ENCODE measurements around the gene SELENON.
"Not testable (repeated sequence)": the region's sequence is repeated elsewhere in the genome, so short reads cannot be mapped to it uniquely, and the experiment has no call there.

Gene SELENON

DNA sequence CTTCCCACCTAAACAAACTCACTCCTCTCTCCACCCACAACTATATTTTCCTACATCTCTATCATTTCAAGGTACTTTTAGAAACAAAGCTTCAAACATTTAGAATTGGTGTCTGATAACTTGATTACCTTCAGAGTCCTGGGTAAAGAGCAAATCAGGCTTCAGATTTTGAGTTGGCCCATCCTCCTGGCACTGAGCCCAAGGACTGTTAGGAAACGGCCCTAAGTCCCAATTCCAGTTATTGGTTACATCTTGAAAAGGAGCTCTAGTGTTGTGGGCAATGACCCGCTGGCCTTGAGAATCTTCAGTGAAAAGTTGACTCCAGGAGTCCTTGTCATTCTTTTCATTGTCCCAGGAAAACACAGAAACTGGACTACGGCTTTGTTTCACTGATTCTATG lies 34.9 kb downstream of the SELENON start:
- no peaks in the 10 kb centered on the region for H3K27me3 ChIP-seq (ENCODE audit: insufficient read depth, low read length)
- H3K4me3 ChIP-seq (ENCODE audit: low read depth, low read length) = no peak overlapping the region
- peaks cover 32% of the 10 kb centered on the region for H3K36me3 ChIP-seq (ENCODE audit: insufficient read depth, low read length)
- H3K27ac ChIP-seq (ENCODE audit: low read depth, low read length) = no peak overlapping the region
- no peaks in the 10 kb centered on the region for H3K4me1 ChIP-seq (ENCODE audit: control insufficient read depth, insufficient read depth, low read length, unreplicated experiment)
- no peak overlapping the region for H2AFZ ChIP-seq (ENCODE audit: low read length, unreplicated experiment)
- H3K79me2 ChIP-seq (ENCODE audit: control insufficient read depth, insufficient read depth, low read length, unreplicated experiment) = no peaks in the 10 kb centered on the region

- peaks cover 17% of the 10 kb centered on the region for H3K36me3 ChIP-seq (ENCODE audit: insufficient read depth, low read length)
These were observed 36.7 kb downstream of the SELENON start for GRCh38 chr1:25836695-25837094.

GRCh38 chr1:25837262-25837875 lies 37.4 kb downstream of the SELENON start:
- H3K36me3 ChIP-seq (ENCODE audit: insufficient read depth, low read length) = peaks cover 11% of the 10 kb centered on the region

More at GRCh38 chr1:25836695-25837094, 36.7 kb downstream of the SELENON start:
- Histone ChIP-seq H3K27me3 (ENCODE audit: insufficient read depth, low read length) (no peaks in the 10 kb centered on the region), H3K4me3 (ENCODE audit: low read depth, low read length) (no peak overlapping the region), H3K4me1 (ENCODE audit: control insufficient read depth, insufficient read depth, low read length, unreplicated experiment) (no peaks in the 10 kb centered on the region), H3K79me2 (ENCODE audit: control insufficient read depth, insufficient read depth, low read length, unreplicated experiment) (no peaks in the 10 kb centered on the region), H2AFZ (ENCODE audit: low read length, unreplicated experiment) (no peak overlapping the region), H3K27ac (ENCODE audit: low read depth, low read length) (no peak overlapping the region)

GRCh38 chr1:25839808-25840207 lies 39.8 kb downstream of the SELENON start:
- H2AFZ ChIP-seq (ENCODE audit: low read length, unreplicated experiment); H3K36me3 ChIP-seq (ENCODE audit: insufficient read depth, low read length); H3K27me3 ChIP-seq (ENCODE audit: insufficient read depth, low read length); H3K4me3 ChIP-seq (ENCODE audit: low read depth, low read length); H3K79me2 ChIP-seq (ENCODE audit: control insufficient read depth, insufficient read depth, low read length, unreplicated experiment); H3K27ac ChIP-seq (ENCODE audit: low read depth, low read length); H3K4me1 ChIP-seq (ENCODE audit: control insufficient read depth, insufficient read depth, low read length, unreplicated experiment): not testable (repeated sequence)

More at GRCh38 chr1:25837262-25837875, 37.4 kb downstream of the SELENON start:
- Histone ChIP-seq H3K27ac (ENCODE audit: low read depth, low read length) (no peak overlapping the region), H3K27me3 (ENCODE audit: insufficient read depth, low read length) (no peaks in the 10 kb centered on the region), H3K79me2 (ENCODE audit: control insufficient read depth, insufficient read depth, low read length, unreplicated experiment) (peaks cover 2% of the 10 kb centered on the region), H3K4me1 (ENCODE audit: control insufficient read depth, insufficient read depth, low read length, unreplicated experiment) (no peaks in the 10 kb centered on the region), H3K4me3 (ENCODE audit: low read depth, low read length) (no peak overlapping the region), H2AFZ (ENCODE audit: low read length, unreplicated experiment) (no peak overlapping the region)

DNA sequence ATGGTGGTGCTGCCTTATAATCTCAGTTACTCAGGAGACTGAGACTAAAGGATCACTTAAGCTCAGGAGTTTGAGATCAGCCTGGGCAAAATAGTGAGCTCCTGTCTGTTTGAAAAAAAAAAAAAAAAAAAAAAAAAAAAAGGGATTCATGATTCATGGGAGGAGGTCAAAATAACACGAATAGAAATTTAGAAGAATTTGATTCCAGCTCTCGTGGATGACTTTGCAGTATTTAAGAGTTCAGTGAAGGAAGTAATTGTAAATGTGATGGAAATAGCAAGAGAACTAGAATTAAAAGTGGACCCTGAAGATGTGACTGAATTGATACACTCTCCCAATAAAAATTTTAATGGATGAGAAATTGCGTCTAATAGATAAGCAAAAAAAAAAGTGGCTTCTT lies 43.5 kb downstream of the SELENON start:
- Histone ChIP-seq H3K79me2 (ENCODE audit: control insufficient read depth, insufficient read depth, low read length, unreplicated experiment) (peaks cover 7% of the 10 kb centered on the region), H3K4me3 (ENCODE audit: low read depth, low read length) (no peak overlapping the region), H2AFZ (ENCODE audit: low read length, unreplicated experiment) (no peak overlapping the region), H3K4me1 (ENCODE audit: control insufficient read depth, insufficient read depth, low read length, unreplicated experiment) (peaks cover 7% of the 10 kb centered on the region), H3K27ac (ENCODE audit: low read depth, low read length) (no peak overlapping the region), H3K36me3 (ENCODE audit: insufficient read depth, low read length) (no peaks in the 10 kb centered on the region), H3K27me3 (ENCODE audit: insufficient read depth, low read length) (no peaks in the 10 kb centered on the region)

- Histone ChIP-seq H3K36me3 (ENCODE audit: insufficient read depth, low read length) (no peaks in the 10 kb centered on the region), H3K27ac (ENCODE audit: low read depth, low read length) (no peak overlapping the region), H2AFZ (ENCODE audit: low read length, unreplicated experiment) (no peak overlapping the region), H3K4me1 (ENCODE audit: control insufficient read depth, insufficient read depth, low read length, unreplicated experiment) (peaks cover 15% of the 10 kb centered on the region), H3K4me3 (ENCODE audit: low read depth, low read length) (no peak overlapping the region), H3K79me2 (ENCODE audit: control insufficient read depth, insufficient read depth, low read length, unreplicated experiment) (peaks cover 10% of the 10 kb centered on the region), H3K27me3 (ENCODE audit: insufficient read depth, low read length) (no peaks in the 10 kb centered on the region)
These were observed 44.7 kb downstream of the SELENON start for GRCh38 chr1:25844536-25845337.

DNA sequence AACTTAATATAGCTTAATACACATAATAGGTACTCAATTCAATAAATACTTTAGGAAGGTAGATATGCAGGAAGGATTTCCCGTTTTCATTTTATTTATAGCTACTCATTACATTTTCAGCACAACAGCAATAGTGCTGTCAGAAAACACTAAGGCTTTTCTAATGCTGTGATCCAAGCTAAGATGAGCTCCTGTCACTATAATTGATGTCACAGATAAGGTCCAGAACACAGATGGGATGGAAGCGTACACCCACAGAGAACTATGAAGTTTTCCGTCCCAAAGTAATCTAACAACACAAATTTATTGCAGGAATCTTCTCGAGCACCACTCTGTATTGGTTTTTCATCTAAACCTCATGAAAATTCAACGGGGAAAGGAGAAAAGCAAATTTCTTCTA lies 45.7 kb downstream of the SELENON start:
- no peak overlapping the region for H2AFZ ChIP-seq (ENCODE audit: low read length, unreplicated experiment)
- H3K27me3 ChIP-seq (ENCODE audit: insufficient read depth, low read length) = no peaks in the 10 kb centered on the region
- peaks cover 2% of the 10 kb centered on the region; the same call in 1 of the 2 replicates for H3K36me3 ChIP-seq (ENCODE audit: insufficient read depth, low read length)
- peaks cover 15% of the 10 kb centered on the region for H3K4me1 ChIP-seq (ENCODE audit: control insufficient read depth, insufficient read depth, low read length, unreplicated experiment)
- H3K4me3 ChIP-seq (ENCODE audit: low read depth, low read length) = no peak overlapping the region
- peaks cover 13% of the 10 kb centered on the region for H3K79me2 ChIP-seq (ENCODE audit: control insufficient read depth, insufficient read depth, low read length, unreplicated experiment)
- H3K27ac ChIP-seq (ENCODE audit: low read depth, low read length) = no peak overlapping the region

GRCh38 chr1:25847929-25848328 lies 47.9 kb downstream of the SELENON start:
- no peak overlapping the region for H2AFZ ChIP-seq (ENCODE audit: low read length, unreplicated experiment)
- peaks cover 2% of the 10 kb centered on the region; the same call in 1 of the 2 replicates for H3K36me3 ChIP-seq (ENCODE audit: insufficient read depth, low read length)
- no peaks in the 10 kb centered on the region for H3K27me3 ChIP-seq (ENCODE audit: insufficient read depth, low read length)
- no peak overlapping the region for H3K4me3 ChIP-seq (ENCODE audit: low read depth, low read length)
- no peak overlapping the region for H3K27ac ChIP-seq (ENCODE audit: low read depth, low read length)
- H3K79me2 ChIP-seq (ENCODE audit: control insufficient read depth, insufficient read depth, low read length, unreplicated experiment) = peaks cover 9% of the 10 kb centered on the region
- peaks cover 15% of the 10 kb centered on the region for H3K4me1 ChIP-seq (ENCODE audit: control insufficient read depth, insufficient read depth, low read length, unreplicated experiment)

DNA sequence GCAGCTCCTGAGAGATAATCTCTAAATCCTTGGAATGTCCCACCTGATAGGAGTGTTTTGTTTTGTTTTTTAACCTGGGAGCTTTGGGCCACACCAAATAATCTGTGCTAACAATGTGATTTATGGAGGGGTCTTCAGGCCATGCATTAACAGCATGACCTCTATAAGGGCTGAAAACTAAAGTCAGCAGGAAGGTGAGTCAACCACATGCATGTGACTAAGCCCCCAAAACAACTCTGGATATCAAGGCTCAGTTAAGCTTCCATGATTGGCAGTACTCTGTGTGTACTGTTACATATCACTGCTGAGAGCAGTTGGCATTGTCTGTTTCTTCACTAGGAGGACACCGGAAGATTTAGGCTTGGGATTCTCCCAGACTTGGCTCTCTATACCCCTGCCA lies 48.5 kb downstream of the SELENON start:
- peaks cover 2% of the 10 kb centered on the region; the same call in 1 of the 2 replicates for H3K36me3 ChIP-seq (ENCODE audit: insufficient read depth, low read length)
- peaks cover 6% of the 10 kb centered on the region for H3K79me2 ChIP-seq (ENCODE audit: control insufficient read depth, insufficient read depth, low read length, unreplicated experiment)
- H3K27me3 ChIP-seq (ENCODE audit: insufficient read depth, low read length) = no peaks in the 10 kb centered on the region
- no peak overlapping the region for H3K4me3 ChIP-seq (ENCODE audit: low read depth, low read length)
- no peak overlapping the region for H3K27ac ChIP-seq (ENCODE audit: low read depth, low read length)
- no peak overlapping the region for H2AFZ ChIP-seq (ENCODE audit: low read length, unreplicated experiment)
- H3K4me1 ChIP-seq (ENCODE audit: control insufficient read depth, insufficient read depth, low read length, unreplicated experiment) = peaks cover 15% of the 10 kb centered on the region

GRCh38 chr1:25854554-25854953 lies 54.6 kb downstream of the SELENON start:
- peaks cover 33% of the 10 kb centered on the region for H3K79me2 ChIP-seq (ENCODE audit: control insufficient read depth, insufficient read depth, low read length, unreplicated experiment)
- H3K4me1 ChIP-seq (ENCODE audit: control insufficient read depth, insufficient read depth, low read length, unreplicated experiment) = peaks cover 5% of the 10 kb centered on the region
- no peak overlapping the region for H2AFZ ChIP-seq (ENCODE audit: low read length, unreplicated experiment)
- H3K27ac ChIP-seq (ENCODE audit: low read depth, low read length) = no peak overlapping the region
- H3K36me3 ChIP-seq (ENCODE audit: insufficient read depth, low read length) = peaks cover 2% of the 10 kb centered on the region; the same call in 1 of the 2 replicates
- H3K27me3 ChIP-seq (ENCODE audit: insufficient read depth, low read length) = no peaks in the 10 kb centered on the region
- no peak overlapping the region for H3K4me3 ChIP-seq (ENCODE audit: low read depth, low read length)

DNA sequence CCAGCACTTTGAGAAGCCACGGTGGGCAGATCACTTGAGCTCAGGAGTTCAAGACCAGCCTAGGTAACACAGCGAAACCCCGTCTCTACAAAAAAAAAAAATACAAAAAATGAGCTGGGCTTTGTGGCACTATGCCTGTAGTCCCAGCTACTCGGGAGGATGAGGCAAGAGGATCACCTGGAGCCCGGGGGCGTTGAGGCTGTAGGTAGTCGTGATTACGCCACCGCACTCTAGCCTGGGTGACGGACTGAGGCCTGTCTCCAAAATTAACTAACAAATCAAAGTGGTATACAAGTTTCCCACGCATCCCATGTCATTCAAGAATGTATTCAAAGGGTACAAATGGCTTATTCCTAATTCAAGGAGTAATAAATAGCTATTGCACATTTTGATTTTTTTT lies 56.9 kb downstream of the SELENON start:
- peaks cover 13% of the 10 kb centered on the region for H3K4me1 ChIP-seq (ENCODE audit: control insufficient read depth, insufficient read depth, low read length, unreplicated experiment)
- H2AFZ ChIP-seq (ENCODE audit: low read length, unreplicated experiment) = no peak overlapping the region
- H3K27me3 ChIP-seq (ENCODE audit: insufficient read depth, low read length) = no peaks in the 10 kb centered on the region
- H3K4me3 ChIP-seq (ENCODE audit: low read depth, low read length) = no peak overlapping the region
- H3K27ac ChIP-seq (ENCODE audit: low read depth, low read length) = no peak overlapping the region
- H3K79me2 ChIP-seq (ENCODE audit: control insufficient read depth, insufficient read depth, low read length, unreplicated experiment) = peaks cover 33% of the 10 kb centered on the region
- no peaks in the 10 kb centered on the region for H3K36me3 ChIP-seq (ENCODE audit: insufficient read depth, low read length)
